ENCODE results near the gene TNP2.

DNA sequence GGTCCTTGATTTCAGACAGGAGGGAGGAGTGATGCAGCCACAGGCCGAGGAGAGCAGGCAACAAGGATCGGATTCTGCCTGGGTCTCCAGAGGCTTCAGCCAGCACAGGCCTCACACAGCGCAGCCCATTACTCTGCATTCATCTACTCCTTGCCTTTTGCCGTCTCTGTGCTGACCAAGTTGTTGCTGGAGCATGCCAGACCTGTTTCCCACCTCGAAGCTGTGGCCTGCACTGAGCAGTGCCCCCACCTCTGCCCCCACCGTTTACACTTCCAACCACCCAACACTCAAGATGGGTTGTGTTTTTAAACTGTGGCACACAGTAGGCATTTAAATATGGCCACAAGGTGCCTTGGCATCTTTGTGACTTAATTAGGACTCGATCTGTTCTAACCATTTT lies 5.8 kb upstream of the TNP2 start:
- no peak for TF ChIP-seq GATA2 (IDR thresholded peaks at IDR 0.05; ENCODE audit: low read depth, low read length)
- no peak for TF ChIP-seq GATA3 (IDR thresholded peaks at IDR 0.05; ENCODE audit: low read depth, low read length)

Measured in SH-SY5Y (cell line).